ENCODE results near the gene RPL29. TPM values are rescaled to one million over a fixed set of nuclear protein-coding genes. Genes with fewer than 3 reads are reported as not detected.
A peak's percentile ranks its signal among the peaks of the same experiment; 100 is the strongest.
"Not testable (repeated sequence)": the region's sequence is repeated elsewhere in the genome, so short reads cannot be mapped to it uniquely, and the experiment has no call there.

RPL29 gene
- total RNA-seq (1,533 and 1,673 TPM in 2 replicates), polyA plus RNA-seq (844 and 941 TPM in 2 replicates)

- Histone ChIP-seq H3K9me3 (ENCODE audit: low read depth) (no peaks in the 10 kb centered on the region), H3K27me3 (no peaks in the 10 kb centered on the region), H3K4me3 (peak within 1 kb of the TSS; percentile 80), H3K27ac (peak within 1 kb of the TSS; percentile 92), H3K36me3 (peaks cover 15% of the 10 kb centered on the region), H3K4me1 (ENCODE audit: low read depth) (peaks cover 12% of the 10 kb centered on the region)
- DNase-seq (ENCODE audit: low read depth in 1 of 2, low spot score in 1 of 2) = peak; percentile 93 to 98
- TF ChIP-seq, protein P1, sequence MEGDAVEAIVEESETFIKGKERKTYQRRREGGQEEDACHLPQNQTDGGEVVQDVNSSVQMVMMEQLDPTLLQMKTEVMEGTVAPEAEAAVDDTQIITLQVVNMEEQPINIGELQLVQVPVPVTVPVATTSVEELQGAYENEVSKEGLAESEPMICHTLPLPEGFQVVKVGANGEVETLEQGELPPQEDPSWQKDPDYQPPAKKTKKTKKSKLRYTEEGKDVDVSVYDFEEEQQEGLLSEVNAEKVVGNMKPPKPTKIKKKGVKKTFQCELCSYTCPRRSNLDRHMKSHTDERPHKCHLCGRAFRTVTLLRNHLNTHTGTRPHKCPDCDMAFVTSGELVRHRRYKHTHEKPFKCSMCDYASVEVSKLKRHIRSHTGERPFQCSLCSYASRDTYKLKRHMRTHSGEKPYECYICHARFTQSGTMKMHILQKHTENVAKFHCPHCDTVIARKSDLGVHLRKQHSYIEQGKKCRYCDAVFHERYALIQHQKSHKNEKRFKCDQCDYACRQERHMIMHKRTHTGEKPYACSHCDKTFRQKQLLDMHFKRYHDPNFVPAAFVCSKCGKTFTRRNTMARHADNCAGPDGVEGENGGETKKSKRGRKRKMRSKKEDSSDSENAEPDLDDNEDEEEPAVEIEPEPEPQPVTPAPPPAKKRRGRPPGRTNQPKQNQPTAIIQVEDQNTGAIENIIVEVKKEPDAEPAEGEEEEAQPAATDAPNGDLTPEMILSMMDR (IDR thresholded peaks at IDR 0.05; ENCODE audit: low read depth, low read length) = no peak
Measured at GRCh38 chr3:51995346-51996163, at the start of gene RPL29. Gene RPL29, minus strand, starts transcription at chr3:51995895. Its CDS starts 434 bp downstream, at chr3:51995461.

- Histone ChIP-seq H3K4me1 (ENCODE audit: low read depth) (peaks cover 29% of the 10 kb centered on the region), H3K27me3 (no peaks in the 10 kb centered on the region), H3K27ac (no peak overlapping the region), H3K36me3 (peaks cover 2% of the 10 kb centered on the region), H3K4me3 (no peak overlapping the region), H3K9me3 (ENCODE audit: low read depth) (no peaks in the 10 kb centered on the region)
- TF ChIP-seq, protein P1 (IDR thresholded peaks at IDR 0.05; ENCODE audit: low read depth, low read length) = no peak
- no peak for DNase-seq (ENCODE audit: low read depth in 1 of 2, low spot score in 1 of 2)
Measured at GRCh38 chr3:52044869-52045619, 49.3 kb upstream of the RPL29 start.

DNA sequence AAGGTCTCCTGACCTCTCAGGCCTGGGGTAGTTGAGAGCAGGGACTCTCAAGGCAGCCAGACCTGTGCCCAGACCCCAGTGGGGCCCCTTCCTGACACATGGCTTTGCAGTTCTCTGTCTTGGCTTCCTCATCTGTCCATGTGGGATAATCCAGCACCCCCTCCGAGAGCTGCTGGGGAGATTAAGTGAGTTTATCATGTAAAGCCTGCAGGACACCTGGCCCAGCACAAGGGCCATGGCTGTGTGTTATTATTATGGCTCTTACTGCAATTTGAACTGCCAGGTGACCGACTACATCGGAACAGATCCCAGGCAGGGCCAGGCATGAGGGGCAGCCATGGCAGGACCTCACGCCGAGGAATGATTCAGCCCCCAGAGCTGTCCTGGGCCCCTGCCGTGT is 48.1 kb upstream of the RPL29 start:
- DNase-seq (ENCODE audit: low read depth in 1 of 2, low spot score in 1 of 2) = no peak
- no peak overlapping the region for H3K27ac ChIP-seq
- TF ChIP-seq, protein P1 (IDR thresholded peaks at IDR 0.05; ENCODE audit: low read depth, low read length) = no peak
- no peaks in the 10 kb centered on the region for H3K36me3 ChIP-seq
- H3K4me3 ChIP-seq = no peak overlapping the region
- H3K9me3 ChIP-seq (ENCODE audit: low read depth) = no peaks in the 10 kb centered on the region
- H3K4me1 ChIP-seq (ENCODE audit: low read depth) = peaks cover 26% of the 10 kb centered on the region
- H3K27me3 ChIP-seq = no peaks in the 10 kb centered on the region

GRCh38 chr3:52043039-52043438 is 47.3 kb upstream of the RPL29 start:
- H3K27me3 ChIP-seq; H3K36me3 ChIP-seq; DNase-seq (ENCODE audit: low read depth in 1 of 2, low spot score in 1 of 2); H3K9me3 ChIP-seq (ENCODE audit: low read depth); H3K4me3 ChIP-seq; H3K27ac ChIP-seq: not testable (repeated sequence)
- peaks cover 24% of the 10 kb centered on the region for H3K4me1 ChIP-seq (ENCODE audit: low read depth)

- TF ChIP-seq, protein P1 (IDR thresholded peaks at IDR 0.05; ENCODE audit: low read depth, low read length) = peak; percentile 21
- no peak overlapping the region for H3K27ac ChIP-seq
- no peak for DNase-seq (ENCODE audit: low read depth in 1 of 2, low spot score in 1 of 2)
- no peaks in the 10 kb centered on the region for H3K36me3 ChIP-seq
- peaks cover 21% of the 10 kb centered on the region for H3K4me1 ChIP-seq (ENCODE audit: low read depth)
- H3K9me3 ChIP-seq (ENCODE audit: low read depth) = no peaks in the 10 kb centered on the region
- H3K4me3 ChIP-seq = no peak overlapping the region
- no peaks in the 10 kb centered on the region for H3K27me3 ChIP-seq
Measured at GRCh38 chr3:52041118-52041731, 45.5 kb upstream of the RPL29 start.

Data from cardiac muscle cell (in vitro differentiated cells and primary cell).